HepG2 (cell line): ENCODE measurements around the gene SPIN4. TPM values are rescaled to one million over a fixed set of nuclear protein-coding genes. Genes with fewer than 3 reads are reported as not detected.

Experiments used
- ATAC-seq: fragments of 200-7000 bp; cut with Tn5 transposase; 3 replicates; pipeline ENCODE4 v1.9.1; 2020; ENCODE audit warnings: mild to moderate bottlenecking, moderate library complexity
- BruUV-seq: library from RNA; stranded (reverse); fragments of 400-500 nt; replicated peaks from 2 replicates; lab custom pipeline; 2021; lab: Mats Ljungman, UMichigan
- CTCF ChIA-PET: fragments of 300-600 bp; formaldehyde crosslinking; extraction: SDS; loops from one replicate; lab custom pipeline; 2021; ENCODE audit warnings: low total read pairs, inconsistent platforms, low intra/inter-chr PET ratio; lab: Yijun Ruan, JAX
- POLR2A ChIA-PET: fragments of 350-600 bp; sonication (Branson Sonifier 250); formaldehyde crosslinking; loops from one replicate; lab custom pipeline; 2020; ENCODE audit warnings: antibody characterized with exemption, inconsistent platforms; lab: Yijun Ruan, JAX
- DNase-seq: peaks from one replicate; pipeline ENCODE4 v3.0.0-alpha.2; 2015; ENCODE audit warnings: low spot score
- FAIRE-seq: peaks from 3 replicates; lab custom pipeline; 2011; peaks lifted over from hg19 to GRCh38; lab: Jason Lieb, UNC
- H2AFZ ChIP-seq: one replicate; pipeline ENCODE4 v1.6.1; 2011; ENCODE audit warnings: low read length, inconsistent platforms
- H3K27ac ChIP-seq: fragments of 300-600 bp; 3 replicates; pipeline ENCODE4 v1.8.0; 2011; ENCODE audit warnings: mixed run types, mild to moderate bottlenecking, mixed read lengths, low read length, inconsistent platforms; ENCODE audit not compliant: insufficient read depth; ENCODE audit errors: extremely low read length
- H3K27me3 ChIP-seq, 2 experiments: fragments of 200-600 bp in 1 of 2; 2 replicates in 1 of 2; 3 replicates in 1 of 2; pipeline versions ENCODE4 v1.6.0 to v1.8.0; 2011; ENCODE audit warnings: low read length in 2 of 2, mild to moderate bottlenecking in 2 of 2, moderate library complexity in 2 of 2, inconsistent platforms in 1 of 2; ENCODE audit not compliant: insufficient read depth in 2 of 2, control insufficient read depth in 1 of 2
- H3K36me3 ChIP-seq, 2 experiments: fragments of 200-600 bp in 1 of 2; replicated peaks in 1 of 2; 2 replicates in 1 of 2; 3 replicates in 1 of 2; pipeline versions ENCODE4 v1.5.1 to v1.8.0; 2011; ENCODE audit warnings: low read length in 2 of 2, inconsistent platforms in 1 of 2; ENCODE audit not compliant: insufficient read depth in 2 of 2, control insufficient read depth in 1 of 2
- H3K4me1 ChIP-seq: 2 replicates; pipeline ENCODE4 v1.5.1; 2012; ENCODE audit warnings: low read length, inconsistent platforms; ENCODE audit not compliant: insufficient read depth
- H3K4me2 ChIP-seq: 2 replicates; pipeline ENCODE4 v1.6.0; 2011; ENCODE audit warnings: low read depth, low read length, inconsistent platforms
- H3K4me3 ChIP-seq, 3 experiments: fragments of 200-600 bp in 1 of 3; sonication (generic), shearing (Covaris generic) in 1 of 3; replicated peaks in 1 of 3; 2 replicates each; pipeline ENCODE4 v1.5.1; 2011 to 2016; ENCODE audit warnings: low read length in 3 of 3, inconsistent platforms in 2 of 3, low read depth in 2 of 3, mild to moderate bottlenecking in 2 of 3, control low read depth in 1 of 3, mixed read lengths in 1 of 3; ENCODE audit not compliant: insufficient read depth in 1 of 3
- H3K79me2 ChIP-seq: one replicate; pipeline ENCODE4 v1.6.1; 2011; ENCODE audit warnings: low read length, inconsistent platforms; ENCODE audit not compliant: insufficient read depth
- H3K9ac ChIP-seq: 2 replicates; pipeline ENCODE4 v1.6.0; 2011; ENCODE audit warnings: mild to moderate bottlenecking, low read depth, low read length, inconsistent platforms; ENCODE audit not compliant: insufficient read depth
- H3K9me3 ChIP-seq: 2 replicates; pipeline ENCODE4 v1.5.1; 2012; ENCODE audit warnings: mild to moderate bottlenecking, low read length
- H4K20me1 ChIP-seq: 2 replicates; pipeline ENCODE4 v1.6.0; 2011; ENCODE audit warnings: inconsistent platforms, mild to moderate bottlenecking, low read length, moderate library complexity; ENCODE audit not compliant: insufficient read depth
- ZNF331 ChIP-seq: sonication (generic); formaldehyde crosslinking; IDR thresholded peaks from 2 replicates; pipeline ENCODE4 v1.4.0; 2020; ENCODE audit warnings: missing genetic modification reagents
- WGBS: methylation state at CpG from one replicate; pipeline ENCODE4 v1.1.6; 2017; ENCODE audit warnings: low lambda C conversion rate; 5-methylcytosine and 5-hydroxymethylcytosine counted together
- in situ Hi-C: cut with HindIII; loops from 2 replicates; pipeline ENCODE4 v1.10.0; 2017; ENCODE audit warnings: low pct_unique_long_range_greater_than_20kb; ENCODE audit not compliant: extremely low pct_ligation_motif_present
- intact Hi-C: fragments of 100-400 bp; cut with micrococcal nuclease; formaldehyde crosslinking; loops from one replicate; pipeline ENCODE4 v1.10.0; 2022; ENCODE audit not compliant: unreplicated experiment
- polyA plus RNA-seq, 8 experiments: library from polyadenylated mRNA; depleted of rRNA in 3 of 8; stranded (reverse) in 7 of 8; unstranded in 1 of 8; fragments of >200 nt; fragmentation: Illumina TruSeq in 4 of 8; extraction: Trizol in 4 of 8; gene quantifications; 2 replicates each; pipeline versions ENCODE4 v1.2.1 to v1.2.3, GENCODE V29; 2011 to 2016; ENCODE audit warnings: low read depth in 4 of 8, missing spikeins in 1 of 8, mixed read lengths in 1 of 8; ENCODE audit not compliant: insufficient read depth in 1 of 8
- total RNA-seq, 5 experiments: library from RNA; depleted of rRNA; stranded (reverse); fragments of >200 nt; fragmentation: Illumina TruSeq; extraction: Trizol; gene quantifications; 2 replicates each; pipeline ENCODE4 v1.2.3, GENCODE V29; 2016; ENCODE audit warnings: low read depth in 1 of 5
- TF ChIP-seq, protein P1 (sequence below), 2 experiments: sonication (generic) in 1 of 2; formaldehyde crosslinking in 1 of 2; IDR thresholded peaks; 2 replicates each; pipeline versions ENCODE4 v1.4.0 to v1.6.1; 2018 to 2020; ENCODE audit warnings: missing genetic modification reagents in 2 of 2, borderline replicate concordance in 1 of 2, low read depth in 1 of 2, mild to moderate bottlenecking in 1 of 2, missing biosample characterization in 1 of 2
- TF ChIP-seq, protein P2 (sequence below): sonication (generic); formaldehyde crosslinking; IDR thresholded peaks from 2 replicates; pipeline ENCODE4 v1.9.0; 2021; ENCODE audit warnings: missing genetic modification reagents, mild to moderate bottlenecking, borderline replicate concordance
- TF ChIP-seq, protein P3 (sequence below): sonication (generic); IDR thresholded peaks from 2 replicates; pipeline ENCODE4 v1.6.1; 2016; ENCODE audit warnings: low read depth, borderline replicate concordance

Gene SPIN4
- total and polyA plus RNA-seq, 2 of the 13 experiments (the other 11 are each of a cell fraction or from before 2014, with no cell fraction given): 1.9 to 2.6 TPM

DNA sequence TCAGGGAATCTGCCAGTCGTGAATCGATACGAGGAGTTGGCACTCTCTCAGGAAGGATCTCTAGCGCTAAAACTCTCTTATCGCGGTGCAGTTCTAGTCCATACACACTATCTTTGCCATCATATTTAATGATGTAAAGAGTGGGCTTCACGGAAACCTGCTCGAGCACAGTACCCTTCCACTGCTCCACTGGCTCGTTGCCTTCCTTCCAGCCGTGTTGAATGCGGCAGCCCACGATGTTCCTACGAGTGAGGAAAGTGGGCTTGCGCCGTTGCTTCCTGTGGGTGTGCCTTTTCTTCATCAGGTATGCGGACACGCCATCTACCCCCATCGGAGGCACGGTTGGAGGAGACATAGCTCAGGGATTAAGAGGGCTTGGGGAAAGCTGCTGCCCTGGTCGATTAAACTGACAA, 661 bp downstream of the SPIN4 start (continued):
- TF ChIP-seq, protein P1, sequence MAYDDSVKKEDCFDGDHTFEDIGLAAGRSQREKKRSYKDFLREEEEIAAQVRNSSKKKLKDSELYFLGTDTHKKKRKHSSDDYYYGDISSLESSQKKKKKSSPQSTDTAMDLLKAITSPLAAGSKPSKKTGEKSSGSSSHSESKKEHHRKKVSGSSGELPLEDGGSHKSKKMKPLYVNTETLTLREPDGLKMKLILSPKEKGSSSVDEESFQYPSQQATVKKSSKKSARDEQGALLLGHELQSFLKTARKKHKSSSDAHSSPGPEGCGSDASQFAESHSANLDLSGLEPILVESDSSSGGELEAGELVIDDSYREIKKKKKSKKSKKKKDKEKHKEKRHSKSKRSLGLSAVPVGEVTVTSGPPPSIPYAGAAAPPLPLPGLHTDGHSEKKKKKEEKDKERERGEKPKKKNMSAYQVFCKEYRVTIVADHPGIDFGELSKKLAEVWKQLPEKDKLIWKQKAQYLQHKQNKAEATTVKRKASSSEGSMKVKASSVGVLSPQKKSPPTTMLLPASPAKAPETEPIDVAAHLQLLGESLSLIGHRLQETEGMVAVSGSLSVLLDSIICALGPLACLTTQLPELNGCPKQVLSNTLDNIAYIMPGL (CRISPR knock-in tag; IDR thresholded peaks at IDR 0.05; ENCODE audit: borderline replicate concordance in 1 of 2, low read depth in 1 of 2): 0 out of 4 replicates have a peak, but pooled peaks of 1 of the 2 experiments have one; percentile 2
- TF ChIP-seq, protein P2, sequence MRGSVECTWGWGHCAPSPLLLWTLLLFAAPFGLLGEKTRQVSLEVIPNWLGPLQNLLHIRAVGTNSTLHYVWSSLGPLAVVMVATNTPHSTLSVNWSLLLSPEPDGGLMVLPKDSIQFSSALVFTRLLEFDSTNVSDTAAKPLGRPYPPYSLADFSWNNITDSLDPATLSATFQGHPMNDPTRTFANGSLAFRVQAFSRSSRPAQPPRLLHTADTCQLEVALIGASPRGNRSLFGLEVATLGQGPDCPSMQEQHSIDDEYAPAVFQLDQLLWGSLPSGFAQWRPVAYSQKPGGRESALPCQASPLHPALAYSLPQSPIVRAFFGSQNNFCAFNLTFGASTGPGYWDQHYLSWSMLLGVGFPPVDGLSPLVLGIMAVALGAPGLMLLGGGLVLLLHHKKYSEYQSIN (CRISPR knock-in tag): no peak

DNA sequence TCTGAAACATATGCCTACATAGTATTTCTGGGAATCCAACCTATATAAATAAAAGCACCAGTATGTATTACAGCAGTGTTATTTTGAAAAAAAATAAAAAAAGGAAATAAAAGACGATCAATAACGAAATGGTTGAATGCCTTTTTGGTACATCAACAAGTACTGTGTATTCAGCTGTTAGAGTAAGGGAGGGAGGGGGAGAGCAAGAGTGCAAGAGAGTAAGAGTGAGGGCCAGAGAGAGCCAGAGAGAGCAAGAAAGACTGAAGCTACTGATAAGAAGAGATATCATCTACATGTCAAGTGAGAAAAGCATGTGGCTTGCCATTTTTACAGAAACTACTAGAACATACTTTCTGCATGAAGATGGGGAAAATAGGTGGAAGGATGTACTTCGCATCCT, 1.8 kb downstream of the SPIN4 start:
- Histone ChIP-seq H3K4me3 (no peak overlapping the region), H3K27ac (no peak overlapping the region), H3K9ac (no peak overlapping the region), H3K9me3 (no peaks in the 10 kb centered on the region), H4K20me1 (no peaks in the 10 kb centered on the region), H2AFZ (no peak overlapping the region), H3K36me3 (no peaks in the 10 kb centered on the region), H3K4me1 (peaks cover 13% of the 10 kb centered on the region; the same call in 1 of the 2 replicates), H3K27me3 (no peaks in the 10 kb centered on the region), H3K79me2 (no peaks in the 10 kb centered on the region), H3K4me2 (peak overlapping the region; percentile 77)
- in situ Hi-C loops (no loop called here), intact Hi-C loops (loop anchor here (5.0 kb wide), 1 partner anchor 213 kb away; no protein-coding TSS in a partner anchor)
- ATAC-seq: no peak
- 51% methylated on average over 3 of the region's 3 CpGs for WGBS
- POLR2A ChIA-PET: no interaction called here
- CTCF ChIA-PET: no interaction called here
- no TSS peak for BruUV-seq
- DNase-seq: no peak
- no peak for FAIRE-seq
- TF ChIP-seq ZNF331: no peak
- TF ChIP-seq, protein P3, sequence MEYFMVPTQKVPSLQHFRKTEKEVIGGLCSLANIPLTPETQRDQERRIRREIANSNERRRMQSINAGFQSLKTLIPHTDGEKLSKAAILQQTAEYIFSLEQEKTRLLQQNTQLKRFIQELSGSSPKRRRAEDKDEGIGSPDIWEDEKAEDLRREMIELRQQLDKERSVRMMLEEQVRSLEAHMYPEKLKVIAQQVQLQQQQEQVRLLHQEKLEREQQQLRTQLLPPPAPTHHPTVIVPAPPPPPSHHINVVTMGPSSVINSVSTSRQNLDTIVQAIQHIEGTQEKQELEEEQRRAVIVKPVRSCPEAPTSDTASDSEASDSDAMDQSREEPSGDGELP: peak; percentile 80; the same call in 1 of the 2 replicates
- TF ChIP-seq, all 625 proteins: peak for 1
